SKM-1 (cell line): ENCODE measurements around the gene RAD17.
"Not testable (repeated sequence)": the region's sequence is repeated elsewhere in the genome, so short reads cannot be mapped to it uniquely, and the experiment has no call there.

Experiments used
- DNase-seq: peaks from one replicate; lab custom pipeline; 2025; ENCODE audit not compliant: unreplicated experiment; lab: John Stamatoyannopoulos, UW

RAD17 gene, protein sequence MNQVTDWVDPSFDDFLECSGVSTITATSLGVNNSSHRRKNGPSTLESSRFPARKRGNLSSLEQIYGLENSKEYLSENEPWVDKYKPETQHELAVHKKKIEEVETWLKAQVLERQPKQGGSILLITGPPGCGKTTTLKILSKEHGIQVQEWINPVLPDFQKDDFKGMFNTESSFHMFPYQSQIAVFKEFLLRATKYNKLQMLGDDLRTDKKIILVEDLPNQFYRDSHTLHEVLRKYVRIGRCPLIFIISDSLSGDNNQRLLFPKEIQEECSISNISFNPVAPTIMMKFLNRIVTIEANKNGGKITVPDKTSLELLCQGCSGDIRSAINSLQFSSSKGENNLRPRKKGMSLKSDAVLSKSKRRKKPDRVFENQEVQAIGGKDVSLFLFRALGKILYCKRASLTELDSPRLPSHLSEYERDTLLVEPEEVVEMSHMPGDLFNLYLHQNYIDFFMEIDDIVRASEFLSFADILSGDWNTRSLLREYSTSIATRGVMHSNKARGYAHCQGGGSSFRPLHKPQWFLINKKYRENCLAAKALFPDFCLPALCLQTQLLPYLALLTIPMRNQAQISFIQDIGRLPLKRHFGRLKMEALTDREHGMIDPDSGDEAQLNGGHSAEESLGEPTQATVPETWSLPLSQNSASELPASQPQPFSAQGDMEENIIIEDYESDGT

DNA sequence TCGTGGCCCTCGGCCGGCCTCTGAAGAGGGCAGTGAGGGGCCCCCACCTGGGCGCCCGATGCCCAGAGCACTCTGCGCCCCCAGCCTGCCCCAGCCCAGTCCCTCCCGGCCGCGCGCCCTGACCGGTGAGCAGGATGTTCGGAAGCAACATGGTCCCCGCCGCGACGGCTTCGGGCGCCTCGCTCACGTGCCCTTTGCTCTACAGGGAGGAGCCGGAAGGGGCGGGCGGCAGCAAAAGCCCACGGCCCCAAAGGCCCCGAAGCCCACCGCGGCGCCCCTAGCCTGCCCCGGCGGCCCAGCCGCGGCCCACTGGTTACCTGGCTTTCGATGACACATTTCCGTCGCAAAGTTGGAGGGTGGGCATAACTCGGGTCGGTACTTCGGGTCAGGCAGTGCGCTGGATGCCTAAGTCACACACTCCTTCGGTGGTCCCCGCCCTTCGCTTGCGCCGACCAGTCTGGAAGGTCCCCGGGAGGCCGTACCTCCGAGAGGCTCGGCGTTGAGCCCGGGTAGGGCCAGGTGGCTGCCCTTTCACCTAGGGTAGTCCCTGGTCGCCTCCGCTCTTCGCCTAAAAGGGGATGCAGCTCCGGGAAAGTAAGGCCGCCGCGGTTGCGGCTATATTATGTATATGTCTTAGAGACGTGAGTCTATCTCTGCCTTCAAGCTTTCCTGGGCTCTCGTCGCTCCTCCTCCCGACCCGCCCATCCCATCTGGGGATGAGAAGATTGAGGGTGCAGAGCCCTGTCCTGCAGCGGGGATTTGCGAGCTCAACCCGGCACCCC lies at the start of gene RAD17, which contains the start of the genes AK6 and TAF9:
RAD17 (plus strand) TSS at position 479 of the 782 bp plus-strand sequence. CDS start 2,391 bp downstream, outside the sequence.
AK6 (minus strand) TSS at position 181 of the 782 bp plus-strand sequence; CDS start at position 151, 30 bp downstream.
TAF9 (minus strand) TSS at position 181 of the 782 bp plus-strand sequence. CDS start 3,783 bp downstream, outside the sequence.
- peak; percentile 84 for DNase-seq

DNA sequence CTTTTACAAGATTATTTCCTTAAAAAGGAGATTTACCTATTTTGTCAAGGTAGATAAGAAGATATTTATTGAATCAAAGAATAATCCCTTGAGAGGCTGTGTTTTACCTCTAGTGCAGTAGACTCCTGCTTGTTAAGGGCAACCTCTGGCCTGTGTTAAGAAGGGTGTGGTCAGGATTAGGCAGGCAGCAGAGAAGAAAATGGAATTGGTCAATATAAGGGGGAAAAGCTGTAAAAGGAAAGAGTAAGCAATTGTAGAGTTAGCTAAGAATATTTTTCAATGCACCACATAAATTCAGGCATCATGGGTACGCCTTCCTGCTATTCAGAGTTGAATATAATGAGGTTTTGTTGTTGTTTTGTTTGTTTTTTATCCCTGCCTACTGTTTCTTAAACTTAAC lies 43.3 kb upstream of the RAD17 start:
- DNase-seq, result no peak

DNA sequence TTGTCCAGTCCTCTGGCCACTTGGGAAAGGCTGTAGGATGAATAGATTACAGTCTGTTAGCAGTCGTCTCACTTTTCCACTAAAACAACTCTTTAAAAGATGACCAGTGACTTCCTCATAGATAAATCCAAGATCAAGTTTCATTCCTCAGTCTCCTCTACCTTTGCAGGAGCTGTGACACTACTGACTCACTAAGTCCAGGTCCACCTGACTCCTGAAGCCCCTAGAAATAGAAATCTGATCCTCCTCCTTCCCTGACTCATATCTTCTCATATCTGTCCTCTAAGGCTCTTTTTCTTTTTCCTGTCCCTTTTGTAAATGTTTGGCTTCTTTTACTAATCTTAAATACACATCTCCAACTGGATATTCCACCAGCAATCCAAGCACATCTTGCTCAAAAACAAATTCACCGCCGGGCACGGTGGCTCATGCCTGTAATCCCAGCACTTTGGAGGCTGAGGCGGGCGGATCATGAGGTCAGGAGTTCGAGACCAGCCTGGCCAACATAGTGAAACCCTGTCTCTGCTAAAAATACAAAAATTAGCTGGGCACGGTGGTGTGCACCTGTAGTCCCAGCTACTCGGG lies 39.6 kb upstream of the RAD17 start:
- no peak for DNase-seq

DNA sequence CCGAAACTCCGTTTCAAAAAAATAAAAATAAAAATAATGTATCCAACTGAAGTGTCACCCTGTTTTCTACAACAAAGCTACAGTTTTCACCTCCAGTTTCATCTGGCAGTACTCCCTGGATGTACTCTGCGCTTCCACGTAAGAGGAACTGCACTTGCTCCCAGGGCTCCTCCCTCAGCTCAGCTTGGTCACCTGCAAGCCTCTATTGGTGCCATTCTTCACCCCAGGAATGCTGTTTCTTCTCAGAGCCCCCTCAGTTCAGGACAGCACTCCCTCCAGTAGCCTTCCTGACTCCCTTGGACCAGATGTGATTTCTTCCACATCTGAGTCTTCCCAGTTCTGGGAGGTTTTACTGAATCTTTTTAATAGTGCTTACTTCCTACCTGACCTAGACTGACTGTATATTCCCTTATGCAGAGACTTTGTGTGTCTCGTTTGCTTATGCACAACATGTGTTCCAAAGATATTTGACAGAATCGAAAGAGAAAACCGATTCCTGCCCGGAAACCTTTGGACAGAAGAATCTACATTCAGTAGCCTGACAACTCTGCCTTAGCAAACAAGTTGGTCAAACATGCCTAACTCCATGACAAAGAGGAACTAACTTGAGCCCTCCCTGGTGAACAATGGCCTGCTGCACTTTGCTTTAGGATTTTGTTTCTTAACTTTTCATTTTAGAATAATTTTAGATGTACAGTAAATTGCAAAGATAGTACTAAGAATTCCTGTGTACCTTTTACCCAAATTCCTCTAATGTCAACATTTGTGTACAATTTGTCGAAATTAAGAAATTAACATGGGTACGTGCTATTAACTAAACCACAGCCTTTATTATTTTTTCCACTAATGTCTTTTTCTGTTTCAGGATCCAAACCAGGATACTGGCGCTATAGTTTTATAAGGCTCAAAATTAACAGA lies 37.8 kb upstream of the RAD17 start:
- DNase-seq, result peak; percentile 37

DNA sequence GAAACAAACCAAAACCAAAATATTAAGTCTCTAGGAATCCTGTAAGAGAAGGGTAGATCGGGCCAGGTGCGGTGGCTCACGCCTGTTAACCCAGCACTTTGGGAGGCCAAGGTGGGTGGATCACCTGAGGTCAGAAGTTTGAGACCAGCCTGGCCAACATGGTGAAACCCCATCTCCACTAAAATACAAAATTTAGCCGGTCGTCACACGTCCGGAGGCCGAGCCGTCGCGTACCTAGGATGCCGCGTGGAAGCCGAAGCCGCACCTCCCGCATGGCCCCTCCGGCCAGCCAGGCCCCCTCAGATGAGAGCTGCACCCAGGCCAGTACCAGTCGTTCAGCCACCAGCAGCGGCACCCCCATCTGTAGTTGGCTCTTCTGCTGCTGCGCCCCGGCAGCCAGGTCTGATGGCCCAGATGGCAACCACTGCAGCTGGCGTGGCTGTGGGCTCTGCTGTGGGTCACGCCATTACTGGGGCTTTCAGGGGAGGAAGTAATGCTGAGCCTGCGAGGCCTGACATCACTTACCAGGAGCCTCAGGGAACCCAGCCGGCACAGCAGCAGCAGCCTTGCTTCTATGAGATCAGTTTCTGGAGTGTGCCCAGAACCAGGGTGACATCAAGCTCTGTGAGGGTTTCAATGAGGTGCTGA lies 35.8 kb upstream of the RAD17 start:
- not testable (repeated sequence) for DNase-seq

DNA sequence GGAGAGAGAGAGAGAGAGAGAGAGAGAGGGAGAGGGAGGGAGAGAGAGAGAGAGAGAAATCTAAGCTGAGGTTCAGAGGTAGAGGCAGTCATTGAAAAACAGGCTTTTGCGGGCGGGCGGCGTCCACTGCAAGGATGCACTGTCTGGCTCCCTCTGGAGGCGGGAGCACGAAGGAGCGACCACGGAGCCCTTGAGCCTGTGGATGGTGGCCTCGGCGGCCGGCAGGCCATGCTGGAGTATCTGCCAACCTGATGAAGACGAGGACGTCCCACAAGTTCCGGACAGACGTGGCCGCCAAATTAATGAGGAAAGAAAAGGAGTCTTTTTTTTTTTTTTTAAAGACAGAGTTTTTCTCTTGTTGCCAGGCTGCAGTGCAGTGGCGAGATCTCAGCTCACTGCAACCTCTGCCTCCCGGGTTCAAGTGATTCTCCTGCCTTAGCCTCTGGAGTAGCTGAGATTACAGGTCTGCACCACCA lies 34.8 kb upstream of the RAD17 start:
- peak; percentile 62 for DNase-seq

DNA sequence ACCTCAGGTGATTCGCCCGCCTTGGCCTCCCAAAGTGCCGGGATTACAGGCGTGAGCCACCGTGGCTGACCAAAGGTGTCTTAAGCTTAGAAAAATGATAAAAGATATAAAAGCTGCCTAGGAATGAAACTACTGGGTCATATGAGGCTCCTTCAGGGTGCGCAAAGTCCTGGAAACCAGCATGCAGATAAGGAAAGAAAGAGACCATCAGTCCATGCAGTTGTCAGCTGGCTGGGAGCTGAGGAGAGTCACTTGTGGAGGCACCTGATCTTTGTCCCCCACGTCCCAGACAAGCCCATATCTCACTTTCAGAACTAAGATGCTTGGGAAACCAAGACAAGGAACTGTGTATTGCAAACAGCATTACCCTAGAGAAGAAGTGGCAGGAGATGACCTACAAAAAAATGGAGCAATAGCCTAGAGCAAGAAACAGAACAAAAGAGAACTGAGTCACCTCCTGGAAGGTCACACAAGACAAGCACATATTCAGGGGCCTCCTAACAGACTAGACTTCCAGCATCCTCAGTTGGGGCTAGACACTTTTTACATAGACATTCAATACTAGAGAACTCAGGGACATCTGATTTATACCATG lies 34.2 kb upstream of the RAD17 start:
- peak; percentile 75 for DNase-seq

DNA sequence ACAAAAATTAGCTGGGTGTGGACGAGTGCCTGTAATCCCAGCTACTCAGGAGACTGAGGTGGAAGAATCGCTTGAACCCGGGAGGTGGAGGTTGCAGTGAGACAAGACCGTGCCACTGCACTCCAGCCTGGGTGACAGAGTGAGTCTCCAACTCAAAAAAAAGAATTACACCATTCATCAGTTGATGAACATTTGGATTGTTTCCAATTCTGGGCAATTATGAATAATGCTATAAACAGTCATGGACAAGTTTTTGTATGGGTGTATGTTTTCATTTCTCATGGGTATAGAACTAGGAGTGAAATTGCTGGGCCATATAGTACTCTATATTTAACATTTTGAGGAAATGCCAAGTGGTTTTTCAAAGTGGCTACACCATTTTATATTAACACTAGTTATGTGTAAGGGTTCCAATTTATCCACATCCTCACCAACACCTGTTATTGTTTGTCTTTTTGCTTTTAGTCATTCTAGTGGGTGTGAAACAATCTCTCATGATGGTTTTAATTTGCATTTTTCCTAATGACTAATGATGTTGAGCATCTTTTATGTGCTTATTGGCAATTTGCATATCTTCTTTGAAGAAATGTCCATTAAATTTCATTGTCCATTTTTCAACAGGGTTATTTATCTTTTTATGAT lies 28.0 kb upstream of the RAD17 start:
- DNase-seq, result no peak

DNA sequence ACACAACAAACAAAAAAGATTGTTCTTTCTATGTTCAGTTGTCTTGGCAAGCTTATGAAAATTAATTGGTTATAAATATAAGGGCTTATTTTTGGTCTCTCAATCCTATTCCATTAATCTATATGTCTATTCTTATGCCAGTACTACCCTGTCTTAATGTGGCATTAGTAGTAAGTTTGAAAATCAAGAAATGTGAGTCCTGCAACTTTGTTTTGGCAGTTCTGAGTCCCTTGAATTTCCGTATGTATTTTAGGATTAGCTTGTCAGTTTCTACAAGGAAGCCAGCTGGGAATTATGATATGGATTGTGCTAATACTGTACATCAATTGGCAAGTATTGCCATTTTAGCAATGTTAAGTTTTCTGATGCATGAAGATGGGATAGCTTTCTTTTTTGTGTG lies 26.5 kb upstream of the RAD17 start:
- DNase-seq, result no peak

DNA sequence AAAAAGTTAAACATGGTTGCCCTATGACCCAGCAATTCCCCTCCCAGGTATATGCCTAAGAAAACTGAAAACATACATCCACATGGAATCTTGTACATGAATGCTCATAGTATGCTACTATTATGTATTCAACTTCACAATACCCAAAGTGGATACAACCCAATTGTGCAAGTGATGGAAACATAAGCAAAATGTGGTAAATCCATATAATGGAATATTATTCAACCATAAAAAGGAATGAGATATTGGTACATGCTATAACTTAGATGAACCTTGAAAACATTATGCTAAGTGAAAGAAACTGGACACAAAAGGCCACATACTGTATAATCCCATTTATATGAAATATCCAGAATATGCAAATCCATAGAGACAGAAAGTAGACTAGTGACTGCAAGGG lies 19.0 kb upstream of the RAD17 start:
- DNase-seq, result no peak

DNA sequence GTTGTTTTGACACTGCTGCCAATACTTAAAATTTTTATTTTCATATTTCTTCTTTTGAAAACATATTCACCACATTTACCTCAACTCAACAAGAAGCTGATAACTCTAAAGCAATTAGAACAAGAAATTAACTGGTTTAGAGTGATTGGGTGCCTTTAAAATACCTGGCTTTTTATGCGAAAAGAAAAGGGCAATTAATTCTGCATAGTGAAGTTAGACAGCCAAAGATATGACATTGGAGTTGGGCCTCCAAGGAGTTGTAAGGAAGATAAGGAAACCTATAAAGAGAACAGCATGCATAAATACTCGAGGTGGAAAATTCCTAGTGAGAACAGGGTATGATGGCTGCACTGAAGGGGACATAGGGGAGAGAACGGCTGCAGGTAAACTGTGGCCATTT lies 9.9 kb upstream of the RAD17 start:
- DNase-seq, result no peak

DNA sequence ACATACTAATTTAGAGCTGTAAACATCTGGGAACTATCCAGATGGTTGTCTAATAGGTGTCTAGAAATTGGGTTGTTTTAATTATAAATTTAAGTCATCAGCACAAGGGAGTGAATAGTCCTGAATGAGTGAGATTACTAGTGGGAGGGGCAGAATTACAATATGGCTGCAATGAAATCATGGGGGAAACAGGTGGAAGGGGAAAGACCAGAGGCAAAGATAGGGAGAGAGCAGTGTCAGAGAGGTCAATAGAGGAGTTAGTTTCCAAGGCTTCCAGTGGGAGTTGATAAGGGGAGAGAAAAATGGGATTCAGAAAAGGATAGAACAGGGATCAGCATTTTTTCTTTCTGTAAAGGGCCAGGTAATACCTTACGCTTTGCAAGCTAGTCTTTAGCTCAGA lies 9.2 kb upstream of the RAD17 start:
- no peak for DNase-seq

DNA sequence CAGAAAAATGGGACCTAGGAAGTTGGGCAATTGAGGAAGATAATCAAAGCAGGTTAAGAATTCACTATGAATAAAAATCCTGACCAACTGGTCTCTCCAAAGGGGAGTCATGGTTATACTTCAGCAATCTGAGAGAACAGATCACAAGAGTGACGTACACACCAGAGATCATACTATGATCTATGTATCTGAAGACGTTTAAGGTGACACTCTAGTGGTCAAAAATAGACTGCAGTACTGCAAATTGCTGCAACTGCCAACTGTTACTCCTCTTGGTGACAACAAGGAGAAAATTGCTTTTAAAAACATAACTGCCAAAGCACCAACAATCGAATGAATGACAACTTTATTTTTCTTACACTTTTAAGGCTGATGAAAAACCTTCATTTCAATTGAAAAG lies 5.2 kb upstream of the RAD17 start:
- no peak for DNase-seq

DNA sequence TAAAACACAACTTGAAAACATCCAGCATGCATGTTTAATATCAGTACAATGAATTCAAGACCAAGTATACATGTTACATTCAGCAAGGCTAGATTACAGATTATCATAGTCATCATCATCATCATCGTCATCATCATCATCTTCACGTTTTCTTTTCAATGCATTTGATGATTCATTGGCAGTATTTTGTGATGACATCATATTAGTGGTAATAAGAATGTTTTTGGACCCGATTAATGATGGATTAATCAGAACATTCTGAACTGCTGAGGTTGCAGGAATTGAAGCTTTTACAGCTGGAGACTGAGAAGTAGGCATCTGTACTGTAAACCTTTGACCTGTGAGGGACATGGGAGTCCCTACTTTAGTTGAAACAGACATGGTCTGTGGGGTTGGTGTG lies 4.8 kb upstream of the RAD17 start:
- DNase-seq, result no peak

DNA sequence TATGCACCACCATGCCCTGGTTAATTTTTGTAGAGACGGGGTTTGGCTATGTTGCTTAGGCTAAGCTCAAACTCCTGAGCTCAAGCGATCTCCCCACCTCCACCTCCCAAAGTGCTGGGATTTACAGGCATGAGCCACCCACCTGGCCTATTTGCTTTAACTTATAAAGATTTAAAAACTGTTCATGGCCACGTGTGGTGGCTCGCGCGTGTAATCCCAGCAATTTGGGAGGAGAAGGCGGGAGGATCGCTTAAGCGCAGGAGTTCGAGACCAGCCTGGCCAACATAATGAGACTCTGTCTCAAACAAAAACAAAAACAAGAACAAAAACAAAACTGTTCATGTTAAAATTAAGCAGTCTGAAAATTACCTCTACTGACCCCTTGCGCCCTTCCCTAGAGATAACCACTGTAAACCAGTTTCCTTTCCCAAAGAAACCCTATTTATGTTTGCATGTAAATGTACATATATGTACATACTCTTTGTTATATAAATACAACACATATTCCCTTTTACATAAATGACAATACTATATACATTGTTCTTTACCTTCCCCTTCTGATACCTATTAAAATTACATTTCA lies 1.8 kb upstream of the RAD17 start:
- DNase-seq, result no peak

DNA sequence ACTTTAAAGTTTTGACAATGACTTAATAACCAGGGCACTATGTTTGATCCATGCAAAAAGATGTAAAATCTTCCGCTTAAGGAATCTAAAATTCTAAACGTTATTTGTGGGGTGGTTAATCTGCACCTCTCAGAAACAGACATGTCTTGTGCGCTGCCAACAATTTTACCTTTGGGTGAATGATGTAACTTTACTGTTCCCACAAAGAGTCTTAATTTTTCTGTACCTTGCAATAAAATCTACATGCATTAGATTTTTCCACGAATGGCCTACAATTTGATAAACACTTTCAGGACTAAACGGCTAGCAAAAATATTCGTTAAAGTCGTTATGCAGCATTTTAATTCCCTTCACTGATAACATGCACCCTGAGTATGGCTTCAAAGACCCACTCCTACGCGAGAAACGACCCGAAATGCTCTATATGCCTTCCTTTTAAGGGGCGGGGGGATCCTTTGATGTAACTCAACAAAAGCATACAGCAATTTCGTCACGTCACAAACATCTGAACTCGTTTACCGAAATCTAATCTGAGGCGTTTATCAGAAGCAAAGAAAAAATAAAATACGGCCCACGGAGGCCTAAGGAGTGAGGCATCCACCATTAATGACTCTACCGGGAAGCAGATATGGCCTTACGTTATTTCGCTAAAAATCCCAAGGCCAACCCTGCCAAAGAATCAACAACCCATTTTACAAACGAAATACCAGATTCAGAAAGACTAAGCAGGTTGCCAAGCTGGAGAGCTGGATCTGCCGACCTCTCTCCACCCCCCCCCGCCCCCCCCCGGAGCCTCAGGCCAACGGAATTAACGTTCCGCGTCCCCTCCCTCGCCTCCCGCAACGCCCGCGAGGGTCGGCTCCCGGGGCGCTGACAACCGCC lies 919 bp upstream of the RAD17 start:
- no peak for DNase-seq

DNA sequence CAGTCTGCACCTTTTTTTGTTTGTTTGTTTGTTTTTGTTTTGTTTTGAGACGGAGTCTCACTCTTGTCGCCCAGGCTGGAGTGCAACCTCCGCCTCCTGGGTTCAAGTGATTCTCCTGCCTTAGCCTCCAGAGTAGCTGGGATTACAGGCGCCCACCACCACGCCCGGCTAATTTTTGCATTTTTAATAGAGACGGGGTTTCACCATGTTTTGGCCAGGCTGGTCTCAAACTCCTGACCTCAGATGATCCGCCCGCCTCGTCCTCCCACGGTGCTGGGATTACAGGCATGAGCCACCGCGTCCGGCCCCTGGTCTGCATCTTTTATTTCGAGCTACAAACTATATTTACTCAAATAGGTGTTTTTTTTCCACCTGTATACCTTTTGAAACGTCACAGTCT lies 717 bp downstream of the RAD17 start:
- not testable (repeated sequence) for DNase-seq
